ENCODE data around the gene ADAMTSL1. TPM values are rescaled to one million over a fixed set of nuclear protein-coding genes. Genes with fewer than 3 reads are reported as not detected.

The ADAMTSL1 gene
- total RNA-seq, 1 experiment from 2014 or later: not detected

GRCh38 chr9:18745710-18746109 is 271.8 kb downstream of the ADAMTSL1 start:
- no peaks in the 10 kb centered on the region for H3K36me3 ChIP-seq (ENCODE audit: control insufficient read depth in 1 of 2, insufficient read depth in 2 of 2, low read length in 2 of 2)
- no peak overlapping the region for H3K4me3 ChIP-seq (replicated peaks in 1 of 2; ENCODE audit: low read depth in 1 of 2, low read length in 2 of 2)
- no peak for ATAC-seq
- POLR2A ChIA-PET: no interaction called here
- H3K79me2 ChIP-seq (ENCODE audit: insufficient read depth, low read length): no peaks in the 10 kb centered on the region
- no peak for TF ChIP-seq MAX (IDR thresholded peaks at IDR 0.05)
- H3K9me3 ChIP-seq (ENCODE audit: control insufficient read depth in 1 of 2, insufficient read depth in 1 of 2, low read depth in 1 of 2, low read length in 2 of 2): no peaks in the 10 kb centered on the region
- H3K4me2 ChIP-seq (ENCODE audit: low read length): no peak overlapping the region
- RAD21 ChIA-PET (ENCODE audit: low non-redundant PET in 1 of 2, low total read pairs in 2 of 2, uncharacterized antibody in 2 of 2, unreplicated experiment in 2 of 2): no interaction called here
- intact Hi-C loops (cut with micrococcal nuclease): no loop called here
- DNase-seq (ENCODE audit: low read depth, low spot score): no peak
- H3K4me1 ChIP-seq (ENCODE audit: control insufficient read depth in 1 of 2, insufficient read depth in 2 of 2, low read length in 2 of 2): no peaks in the 10 kb centered on the region
- no peak overlapping the region for H3K9ac ChIP-seq (ENCODE audit: low read length)
- CTCF ChIA-PET: no interaction called here
- H3K27me3 ChIP-seq (ENCODE audit: insufficient read depth, low read length): no peaks in the 10 kb centered on the region; the same call in 1 of the 2 replicates
- H3K27ac ChIP-seq (ENCODE audit: low read depth, low read length): no peak overlapping the region
- no peaks in the 10 kb centered on the region for H3K9me2 ChIP-seq (ENCODE audit: insufficient read depth)
- no TSS peak for BruUV-seq (replicated peaks)
- no peaks in the 10 kb centered on the region for H4K20me1 ChIP-seq (ENCODE audit: insufficient read depth)
- no peak overlapping the region for H2AFZ ChIP-seq (ENCODE audit: low read depth, low read length, poor library complexity, severe bottlenecking)

- Histone ChIP-seq H3K4me3 (replicated peaks in 1 of 2; ENCODE audit: low read depth in 1 of 2, low read length in 2 of 2) (no peak overlapping the region), H3K4me1 (ENCODE audit: control insufficient read depth in 1 of 2, insufficient read depth in 2 of 2, low read length in 2 of 2) (no peaks in the 10 kb centered on the region), H2AFZ (ENCODE audit: low read depth, low read length, poor library complexity, severe bottlenecking) (no peak overlapping the region), H3K4me2 (ENCODE audit: low read length) (no peak overlapping the region), H4K20me1 (ENCODE audit: insufficient read depth) (no peaks in the 10 kb centered on the region), H3K79me2 (ENCODE audit: insufficient read depth, low read length) (no peaks in the 10 kb centered on the region), H3K9me3 (ENCODE audit: control insufficient read depth in 1 of 2, insufficient read depth in 1 of 2, low read depth in 1 of 2, low read length in 2 of 2) (no peaks in the 10 kb centered on the region), H3K27ac (ENCODE audit: low read depth, low read length) (no peak overlapping the region), H3K36me3 (ENCODE audit: control insufficient read depth in 1 of 2, insufficient read depth in 2 of 2, low read length in 2 of 2) (no peaks in the 10 kb centered on the region), H3K9ac (ENCODE audit: low read length) (no peak overlapping the region), H3K9me2 (ENCODE audit: insufficient read depth) (no peaks in the 10 kb centered on the region), H3K27me3 (ENCODE audit: insufficient read depth, low read length) (no peaks in the 10 kb centered on the region; the same call in 1 of the 2 replicates)
- RAD21 ChIA-PET (ENCODE audit: low non-redundant PET in 1 of 2, low total read pairs in 2 of 2, uncharacterized antibody in 2 of 2, unreplicated experiment in 2 of 2): no interaction called here
- no TSS peak for BruUV-seq (replicated peaks)
- POLR2A ChIA-PET: no interaction called here
- intact Hi-C loops (cut with micrococcal nuclease): no loop called here
- CTCF ChIA-PET: no interaction called here
- DNase-seq (ENCODE audit: low read depth, low spot score) (no peak), ATAC-seq (no peak)
- TF ChIP-seq MAX (IDR thresholded peaks at IDR 0.05) (no peak), ZBTB33 (IDR thresholded peaks at IDR 0.05; ENCODE audit: extremely low read depth, insufficient replicate concordance, low read length) (no peak), EZH2 (IDR thresholded peaks at IDR 0.05) (no peak), CEBPB (IDR thresholded peaks at IDR 0.05; ENCODE audit: low read depth) (no peak), EZH2phosphoT487 (IDR thresholded peaks at IDR 0.05; ENCODE audit: borderline replicate concordance) (no peak), FOSL1 (IDR thresholded peaks at IDR 0.05; ENCODE audit: low read depth) (no peak), RAD21 (IDR thresholded peaks at IDR 0.05; ENCODE audit: low read depth) (no peak), REST (IDR thresholded peaks at IDR 0.05; ENCODE audit: low read depth) (no peak), YY1 (IDR thresholded peaks at IDR 0.05; ENCODE audit: extremely low read depth, insufficient replicate concordance, low read depth, low read length) (no peak), SRF (IDR thresholded peaks at IDR 0.05; ENCODE audit: low read depth) (no peak), CTCF (IDR thresholded peaks at IDR 0.05 in 2 of 3, conservative IDR thresholded peaks at IDR 0.05 in 1 of 3; ENCODE audit: borderline replicate concordance in 1 of 3, insufficient read depth in 1 of 3, low read depth in 2 of 3, low read length in 2 of 3) (no peak), CBX3 (IDR thresholded peaks at IDR 0.05; ENCODE audit: low read depth) (no peak)
Measured at GRCh38 chr9:18746631-18747030, 272.7 kb downstream of the ADAMTSL1 start.
